ENCODE results near the gene MRPS18B.

DNA sequence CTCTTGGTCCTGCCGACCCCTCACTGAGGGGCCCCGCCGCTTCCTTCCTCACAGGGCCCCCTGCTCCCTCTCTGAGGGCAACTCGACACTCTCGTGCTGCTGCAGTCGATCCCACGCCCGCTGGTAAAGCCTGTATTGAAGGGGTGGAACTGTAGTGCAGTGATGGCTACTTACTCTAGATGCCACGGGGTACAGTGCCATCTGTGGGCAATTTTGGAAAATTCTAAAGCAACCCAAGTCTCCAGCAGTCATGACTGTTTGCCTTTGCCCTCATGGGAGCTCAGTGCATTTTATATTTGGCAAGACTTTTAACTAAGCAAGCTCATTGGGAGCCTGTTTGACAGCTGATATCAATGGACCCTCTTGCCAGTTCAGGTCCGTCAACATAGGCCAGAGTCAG, 22.8 kb downstream of the MRPS18B start:
- TF ChIP-seq CEBPB (IDR thresholded peaks at IDR 0.05; ENCODE audit: borderline replicate concordance, low read depth, low read length) (no peak), JUN (CRISPR knock-in tag; IDR thresholded peaks at IDR 0.05) (no peak), ZFX (CRISPR knock-in tag; IDR thresholded peaks at IDR 0.05; ENCODE audit: low read depth) (no peak), HES4 (CRISPR knock-in tag; IDR thresholded peaks at IDR 0.05; ENCODE audit: borderline replicate concordance) (no peak)
- TF ChIP-seq, protein P1, sequence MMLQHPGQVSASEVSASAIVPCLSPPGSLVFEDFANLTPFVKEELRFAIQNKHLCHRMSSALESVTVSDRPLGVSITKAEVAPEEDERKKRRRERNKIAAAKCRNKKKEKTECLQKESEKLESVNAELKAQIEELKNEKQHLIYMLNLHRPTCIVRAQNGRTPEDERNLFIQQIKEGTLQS (CRISPR knock-in tag; IDR thresholded peaks at IDR 0.05): no peak

All from HepG2 (cell line).